Spleen (tissue), 11 donors: ENCODE measurements around the gene VWA1. TPM values are rescaled to one million over a fixed set of nuclear protein-coding genes. Genes with fewer than 3 reads are reported as not detected.
"Not testable (repeated sequence)": the region's sequence is repeated elsewhere in the genome, so short reads cannot be mapped to it uniquely, and the experiment has no call there.

Source experiments
- DNase-seq: peaks from one replicate; pipeline ENCODE4 v3.0.0-alpha.2; 2020
- H3K27ac ChIP-seq, 8 donors: fragments of 200-600 bp; sonication (generic) in 7 of 8; 1 replicate in 4 of 8; 2 replicates in 4 of 8; pipeline versions ENCODE4 v1.5.0 to v1.8.0; 2016 to 2021; ENCODE audit warnings: inconsistent platforms in 4 of 8, mild to moderate bottlenecking in 4 of 8, moderate library complexity in 1 of 8
- H3K27me3 ChIP-seq, 7 donors: fragments of 200-600 bp; sonication (generic) in 6 of 7; replicated peaks in 1 of 7; 1 replicate in 4 of 7; 2 replicates in 3 of 7; pipeline versions ENCODE4 v1.5.0 to v1.8.0; 2016 to 2021; ENCODE audit warnings: inconsistent platforms in 3 of 7, mild to moderate bottlenecking in 1 of 7
- H3K36me3 ChIP-seq, 6 donors: fragments of 200-600 bp; sonication (generic) in 5 of 6; 1 replicate in 4 of 6; 2 replicates in 2 of 6; pipeline versions ENCODE4 v1.5.0 to v1.8.0; 2016 to 2021; ENCODE audit warnings: inconsistent platforms in 2 of 6
- H3K4me1 ChIP-seq, 6 donors: fragments of 200-600 bp; sonication (generic) in 5 of 6; 1 replicate in 3 of 6; 2 replicates in 3 of 6; pipeline versions ENCODE4 v1.5.0 to v1.8.0; 2016 to 2021; ENCODE audit warnings: inconsistent platforms in 3 of 6
- H3K4me3 ChIP-seq, 8 donors: fragments of 200-600 bp; sonication (generic) in 7 of 8; 1 replicate in 4 of 8; 2 replicates in 4 of 8; pipeline versions ENCODE4 v1.5.0 to v1.8.0; 2016 to 2021; ENCODE audit warnings: inconsistent platforms in 4 of 8, mild to moderate bottlenecking in 4 of 8, moderate library complexity in 2 of 8
- H3K9me3 ChIP-seq, 8 donors: fragments of 200-600 bp; sonication (generic) in 7 of 8; 1 replicate in 4 of 8; 2 replicates in 4 of 8; pipeline versions ENCODE4 v1.5.0 to v1.8.0; 2016 to 2021; ENCODE audit warnings: inconsistent platforms in 4 of 8
- POLR2A ChIP-seq, 3 donors: fragments of 450-650 bp; IDR thresholded peaks; one replicate each; pipeline ENCODE4 v1.5.1; 2017; ENCODE audit warnings: antibody characterized with exemption in 3 of 3, mild to moderate bottlenecking in 1 of 3
- POLR2AphosphoS5 ChIP-seq, 3 donors: sonication (generic); formaldehyde crosslinking; IDR thresholded peaks; one replicate each; pipeline ENCODE4 v1.5.1; 2017; ENCODE audit warnings: antibody characterized with exemption in 3 of 3
- WGBS, 5 donors: extraction: QIAGEN DNeasy Blood & Tissue Kit in 3 of 5; methylation state at CpG; one replicate each; pipeline versions ENCODE4 v1.1.5 to v1.1.7; 2013 to 2018; 5-methylcytosine and 5-hydroxymethylcytosine counted together
- intact Hi-C: fragments of 100-400 bp; cut with DNase I; formaldehyde crosslinking; loops from one replicate; pipeline ENCODE4 v1.15.0; 2023; ENCODE audit warnings: low total_unique reads
- polyA plus RNA-seq, 3 donors: library from polyadenylated mRNA; stranded (reverse); fragments of 200-250 nt; gene quantifications; one replicate each; pipeline ENCODE4 v1.2.1, GENCODE V29; 2013
- total RNA-seq, 7 donors: library from RNA; depleted of rRNA in 3 of 7; stranded (reverse); fragments of >200 nt in 3 of 7; fragmentation: NEBNext Ultra II Directional in 4 of 7; extraction: Animal tissue kit (Norgen Biotek cat#: 25700) in 4 of 7; gene quantifications; one replicate each; pipeline versions ENCODE4 v1.1.0 to v1.2.1, GENCODE V29; 2016 to 2021
- TF ChIP-seq, protein P1 (sequence below), 11 experiments: fragments of 200-600 bp in 7 of 11; fragments of 450-650 bp in 4 of 11; sonication (generic) in 4 of 11; IDR thresholded peaks in 8 of 11; conservative IDR thresholded peaks in 3 of 11; 1 replicate in 7 of 11; 2 replicates in 4 of 11; pipeline versions ENCODE4 v1.4.0 to v1.8.0; 2016 to 2021; ENCODE audit warnings: antibody characterized with exemption in 11 of 11, inconsistent platforms in 4 of 11, mild to moderate bottlenecking in 1 of 11
- donor health status: healthy with polysubstance abuse.
- donor health status: DM: no; HTN: no; CAD: no; lungs with moderate emphysema.
- donor health status: DM: no; HTN: no; CAD: no.
- donor health status: Bipolar disorder and iron deficiency.
- donor health status: healthy.
- donor health status: DM: no; HTN: no; CAD: no.
- donor health status: DM: yes; HTN: yes; CAD: no.

Gene VWA1
- total and polyA plus RNA-seq, 10 donors, result 3.9 to 18.0 (median 12.4) TPM

DNA sequence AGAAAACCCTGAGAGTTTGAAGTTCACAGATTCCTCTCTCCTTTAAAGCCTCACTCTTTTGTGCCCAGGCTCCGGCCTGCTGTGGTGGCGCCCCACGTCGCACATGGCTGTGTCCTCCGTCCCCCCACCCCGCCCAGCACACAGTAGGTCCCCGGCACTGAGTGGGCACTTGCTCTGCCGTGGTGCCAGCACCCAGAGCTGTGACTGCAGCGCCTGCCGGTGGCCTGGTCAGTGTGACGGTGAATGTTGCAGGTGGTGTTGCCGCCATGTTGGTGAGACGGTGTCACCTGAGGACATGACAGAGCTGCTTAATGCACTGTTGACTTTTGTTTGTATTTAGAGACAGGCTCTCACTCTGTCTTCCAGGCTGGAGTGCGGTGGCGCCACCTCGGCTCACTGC, 17.4 kb downstream of the VWA1 start:
- DNase-seq, result no peak
- Histone ChIP-seq H3K9me3 (no peaks in the 10 kb centered on the region), H3K4me3 (no peak overlapping the region), H3K4me1 (no peaks in the 10 kb centered on the region), H3K27ac (no peak overlapping the region), H3K36me3 (no peaks in the 10 kb centered on the region), H3K27me3 (peaks cover 0 to 18% (median 0%) of the 10 kb centered on the region in 7 donors)
- 92 to 97% (median 95%) methylated on average over 13 to 16 of the region's 16 CpGs for WGBS, 5 donors
- intact Hi-C loops, result no loop called here
- TF ChIP-seq POLR2A (IDR thresholded peaks at IDR 0.05) (no peak), POLR2AphosphoS5 (IDR thresholded peaks at IDR 0.05) (no peak)
- TF ChIP-seq, protein P1, sequence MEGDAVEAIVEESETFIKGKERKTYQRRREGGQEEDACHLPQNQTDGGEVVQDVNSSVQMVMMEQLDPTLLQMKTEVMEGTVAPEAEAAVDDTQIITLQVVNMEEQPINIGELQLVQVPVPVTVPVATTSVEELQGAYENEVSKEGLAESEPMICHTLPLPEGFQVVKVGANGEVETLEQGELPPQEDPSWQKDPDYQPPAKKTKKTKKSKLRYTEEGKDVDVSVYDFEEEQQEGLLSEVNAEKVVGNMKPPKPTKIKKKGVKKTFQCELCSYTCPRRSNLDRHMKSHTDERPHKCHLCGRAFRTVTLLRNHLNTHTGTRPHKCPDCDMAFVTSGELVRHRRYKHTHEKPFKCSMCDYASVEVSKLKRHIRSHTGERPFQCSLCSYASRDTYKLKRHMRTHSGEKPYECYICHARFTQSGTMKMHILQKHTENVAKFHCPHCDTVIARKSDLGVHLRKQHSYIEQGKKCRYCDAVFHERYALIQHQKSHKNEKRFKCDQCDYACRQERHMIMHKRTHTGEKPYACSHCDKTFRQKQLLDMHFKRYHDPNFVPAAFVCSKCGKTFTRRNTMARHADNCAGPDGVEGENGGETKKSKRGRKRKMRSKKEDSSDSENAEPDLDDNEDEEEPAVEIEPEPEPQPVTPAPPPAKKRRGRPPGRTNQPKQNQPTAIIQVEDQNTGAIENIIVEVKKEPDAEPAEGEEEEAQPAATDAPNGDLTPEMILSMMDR (IDR thresholded peaks at IDR 0.05 in 8 of 11, conservative IDR thresholded peaks at IDR 0.05 in 3 of 11), result no peak

DNA sequence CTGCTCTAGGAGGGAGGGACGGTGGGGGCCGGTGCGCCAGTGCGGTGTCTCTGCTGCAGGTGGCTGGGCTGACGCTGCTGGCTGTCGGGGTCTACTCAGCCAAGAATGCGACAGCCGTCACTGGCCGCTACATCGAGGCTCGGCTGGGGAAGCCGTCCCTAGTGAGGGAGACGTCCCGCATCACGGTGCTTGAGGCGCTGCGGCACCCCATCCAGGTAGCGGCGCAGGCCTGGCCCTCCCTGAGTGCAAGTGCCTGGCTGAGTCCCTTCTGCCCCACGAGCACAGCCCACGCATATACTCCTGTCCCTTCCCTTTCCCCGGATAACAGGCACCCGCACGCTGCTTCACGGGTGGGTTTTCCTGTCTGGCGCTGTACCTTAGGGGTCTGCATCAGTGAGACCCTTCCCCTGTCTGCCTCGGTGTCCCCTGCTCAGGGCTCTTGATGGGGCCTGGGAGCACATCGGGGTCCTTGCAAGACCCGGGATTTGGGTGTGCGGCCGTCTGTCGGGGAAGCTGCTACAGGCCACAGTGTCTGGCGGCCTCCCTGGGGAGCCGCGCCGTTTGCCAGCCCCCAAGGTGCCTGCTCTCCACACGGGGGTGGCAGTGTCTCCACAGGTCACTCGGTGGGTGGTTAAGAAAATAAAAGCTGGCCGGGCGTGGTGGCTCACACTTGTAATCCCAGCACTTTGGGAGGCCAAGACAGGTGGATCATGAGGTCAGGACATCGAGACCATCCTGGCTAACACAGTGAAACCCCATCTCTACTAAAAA, 19.0 kb downstream of the VWA1 start:
- H3K9me3 ChIP-seq, intact Hi-C loops, H3K27ac ChIP-seq, DNase-seq, H3K4me1 ChIP-seq, H3K36me3 ChIP-seq, H3K4me3 ChIP-seq: not testable (repeated sequence)
- 77 to 96% (median 81%) methylated on average over 12 to 37 of the region's 41 CpGs for WGBS, 5 donors
- H3K27me3 ChIP-seq, result peaks cover 0 to 18% (median 0%) of the 10 kb centered on the region in 7 donors

DNA sequence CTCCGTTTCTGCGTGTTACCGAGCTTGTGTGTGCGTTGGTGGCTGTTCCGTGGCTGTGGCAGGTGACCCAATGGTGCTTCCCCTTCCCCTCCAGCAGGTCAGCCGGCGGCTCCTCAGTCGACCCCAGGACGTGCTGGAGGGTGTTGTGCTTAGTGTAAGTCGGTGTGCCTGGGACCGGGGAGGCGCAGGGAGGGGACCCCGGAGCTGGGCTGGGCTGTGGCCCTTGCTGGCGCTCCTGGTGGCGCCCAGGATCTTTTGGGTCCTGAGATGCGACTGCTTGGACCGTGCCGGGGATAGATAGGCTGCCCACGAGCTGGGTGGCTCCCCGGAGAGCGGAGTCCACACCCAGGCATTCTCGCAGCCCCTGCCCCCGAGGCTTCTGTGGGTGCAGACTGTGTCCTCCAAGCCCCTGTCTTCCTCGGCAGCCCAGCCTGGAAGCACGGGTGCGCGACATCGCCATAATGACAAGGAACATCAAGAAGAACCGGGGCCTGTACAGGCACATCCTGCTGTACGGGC, 19.9 kb downstream of the VWA1 start:
- intact Hi-C loops, result no loop called here
- DNase-seq, result no peak

DNA sequence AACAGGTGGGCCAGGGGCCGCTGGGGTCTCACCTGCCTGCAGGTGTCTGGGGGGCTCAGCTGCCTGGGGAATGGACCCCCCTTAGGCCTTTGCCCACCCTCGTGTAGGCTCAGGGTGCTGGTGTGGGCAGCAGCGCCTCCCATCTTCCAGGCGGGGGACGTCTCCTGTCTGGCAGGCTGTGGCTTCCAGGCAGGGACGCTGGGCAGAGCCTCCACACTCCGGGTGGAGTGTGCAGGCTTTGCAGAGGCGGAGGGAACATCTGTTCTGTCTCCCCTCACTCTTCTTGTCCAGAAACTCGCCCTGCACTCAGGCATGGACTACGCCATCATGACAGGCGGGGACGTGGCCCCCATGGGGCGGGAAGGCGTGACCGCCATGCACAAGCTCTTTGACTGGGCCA, 20.4 kb downstream of the VWA1 start:
- H3K36me3 ChIP-seq, intact Hi-C loops, DNase-seq, H3K4me3 ChIP-seq, H3K27ac ChIP-seq, H3K9me3 ChIP-seq, H3K4me1 ChIP-seq: not testable (repeated sequence)
- WGBS, 5 donors, result 83 to 100% (median 100%) methylated on average over 1 to 3 of the region's 15 CpGs; no CpG with 5 or more reads in 1 of the 5 donors
- peaks cover 0 to 24% (median 0%) of the 10 kb centered on the region in 7 donors for H3K27me3 ChIP-seq

More for the DNA sequence above, 19.9 kb downstream of the VWA1 start:
- H3K36me3 ChIP-seq, result no peaks in the 10 kb centered on the region
- H3K27me3 ChIP-seq, result peaks cover 0 to 24% (median 0%) of the 10 kb centered on the region in 7 donors
- no peaks in the 10 kb centered on the region for H3K4me1 ChIP-seq
- H3K4me3 ChIP-seq, result no peak overlapping the region
- TF ChIP-seq, protein P1 (IDR thresholded peaks at IDR 0.05 in 8 of 11, conservative IDR thresholded peaks at IDR 0.05 in 3 of 11), result no peak
- TF ChIP-seq POLR2AphosphoS5 (IDR thresholded peaks at IDR 0.05) (no peak), POLR2A (IDR thresholded peaks at IDR 0.05) (no peak)
- WGBS, 5 donors, result 80 to 92% (median 85%) methylated on average over 20 to 30 of the region's 30 CpGs
- no peak overlapping the region for H3K27ac ChIP-seq
- no peaks in the 10 kb centered on the region for H3K9me3 ChIP-seq

DNA sequence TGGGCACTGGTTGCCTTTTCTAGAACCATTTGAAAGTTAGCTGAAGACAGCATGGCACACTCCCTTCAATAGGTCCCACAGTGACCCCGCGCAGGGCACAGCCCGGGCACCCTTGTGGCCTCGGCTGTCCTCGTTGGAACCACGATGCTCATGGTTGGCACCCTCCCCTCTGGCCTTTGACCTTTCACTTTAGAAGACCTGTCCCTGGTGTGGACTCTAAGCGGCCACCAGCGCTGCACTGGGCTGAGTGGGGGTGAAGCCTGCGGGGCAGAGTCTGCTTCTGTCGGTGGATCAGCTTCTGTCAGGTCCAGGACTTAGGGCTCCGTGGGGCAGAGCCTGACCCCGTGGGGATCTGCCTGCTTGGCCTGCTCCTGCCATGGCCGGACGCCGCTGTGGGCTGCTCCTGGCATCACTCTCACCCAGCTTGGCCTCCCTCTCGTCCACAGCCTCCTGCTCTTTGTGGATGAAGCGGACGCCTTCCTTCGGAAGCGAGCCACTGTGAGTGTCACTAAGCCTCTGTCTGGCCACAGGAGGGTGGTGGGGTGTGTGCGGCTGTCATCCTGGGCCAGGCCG, 21.3 kb downstream of the VWA1 start:
- DNase-seq, H3K4me3 ChIP-seq, H3K27ac ChIP-seq, H3K36me3 ChIP-seq, H3K4me1 ChIP-seq, intact Hi-C loops, H3K9me3 ChIP-seq: not testable (repeated sequence)
- peaks cover 0 to 33% (median 0%) of the 10 kb centered on the region in 7 donors for H3K27me3 ChIP-seq
- WGBS, 5 donors, result 71 to 91% (median 86%) methylated on average over 12 to 17 of the region's 22 CpGs

DNA sequence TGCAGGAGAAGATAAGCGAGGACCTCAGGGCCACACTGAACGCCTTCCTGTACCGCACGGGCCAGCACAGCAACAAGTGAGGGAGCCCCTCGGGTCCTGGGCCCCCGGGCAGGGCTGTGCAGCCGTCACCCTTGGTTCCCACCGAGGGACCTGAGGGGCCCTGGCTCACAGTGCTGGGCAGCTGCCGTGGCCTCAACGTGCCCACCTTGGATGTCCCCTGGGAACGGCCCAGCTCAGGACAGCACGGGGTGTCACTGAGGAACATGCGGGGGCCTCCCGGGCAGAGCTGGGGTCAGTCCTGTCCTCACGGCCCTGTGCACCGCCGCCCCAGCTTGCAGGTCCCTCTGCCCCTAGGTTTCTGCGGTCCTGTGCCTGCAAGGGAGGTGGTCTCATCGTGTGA, 23.7 kb downstream of the VWA1 start:
- 86 to 96% (median 92%) methylated on average over 8 to 17 of the region's 19 CpGs; no CpG with 5 or more reads in 1 of the 5 donors for whole genome bisulfite sequencing, 5 donors

DNA sequence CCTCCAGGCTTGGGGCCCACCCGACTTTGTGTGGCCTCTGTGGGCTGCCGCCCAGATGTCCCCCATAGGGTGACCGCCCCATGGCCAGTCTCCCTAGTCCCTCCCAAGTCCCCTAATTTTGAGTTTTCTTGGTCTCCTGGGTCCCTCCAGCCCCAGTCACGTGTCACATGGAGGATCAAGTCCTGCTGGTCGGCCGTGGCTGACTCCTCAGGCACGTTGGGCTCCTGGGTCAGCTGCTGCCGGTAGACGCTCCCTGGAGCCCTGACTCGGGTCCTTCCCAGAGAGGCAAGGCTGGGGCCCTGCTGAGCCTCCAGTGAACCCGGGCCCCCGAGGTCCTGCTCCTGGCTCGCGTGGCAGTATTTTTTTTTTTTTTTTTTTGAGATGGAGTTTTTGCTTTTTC, 24.2 kb downstream of the VWA1 start:
- H3K27ac ChIP-seq, intact Hi-C loops, H3K36me3 ChIP-seq, H3K9me3 ChIP-seq, DNase-seq, H3K4me3 ChIP-seq: not testable (repeated sequence)
- Histone ChIP-seq H3K4me1 (peaks cover 0 to 11% (median 3%) of the 10 kb centered on the region in 6 donors), H3K27me3 (peaks cover 0 to 41% (median 0%) of the 10 kb centered on the region in 7 donors)
- WGBS, 5 donors, result 87 to 95% (median 90%) methylated on average over 12 to 14 of the region's 14 CpGs

More for the DNA sequence above, 23.7 kb downstream of the VWA1 start:
- H3K4me3 ChIP-seq, H3K27ac ChIP-seq, H3K36me3 ChIP-seq, DNase-seq, H3K9me3 ChIP-seq, intact Hi-C loops: not testable (repeated sequence)
- peaks cover 0 to 11% (median 3%) of the 10 kb centered on the region in 6 donors for H3K4me1 ChIP-seq
- H3K27me3 ChIP-seq, result peaks cover 0 to 38% (median 0%) of the 10 kb centered on the region in 7 donors
